GM18520 (cell line): ENCODE results near the gene LARGE2.

Experiments used
- ATAC-seq: cut with Tn5 transposase; IDR thresholded peaks from one replicate; pipeline ENCODE4 v1.9.1; 2021; ENCODE audit not compliant: unreplicated experiment

The LARGE2 gene

GRCh38 chr11:45959851-45960250 is 37.4 kb downstream of the LARGE2 start:
- no peak for ATAC-seq

- no peak for ATAC-seq
Observed at GRCh38 chr11:45960387-45961095, 38.1 kb downstream of the LARGE2 start.

- no peak for ATAC-seq
Observed at GRCh38 chr11:45961751-45962240, 39.3 kb downstream of the LARGE2 start.

GRCh38 chr11:45964911-45965389 is 42.5 kb downstream of the LARGE2 start:
- no peak for ATAC-seq

GRCh38 chr11:45967506-45967905 is 45.0 kb downstream of the LARGE2 start:
- no peak for ATAC-seq

GRCh38 chr11:45968901-45969300 is 46.4 kb downstream of the LARGE2 start:
- ATAC-seq: no peak

GRCh38 chr11:45973601-45974000 is 51.1 kb downstream of the LARGE2 start:
- ATAC-seq: no peak

- no peak for ATAC-seq
Observed at GRCh38 chr11:45974806-45975205, 52.4 kb downstream of the LARGE2 start.
